Mesenchymal stem cell (in vitro differentiated cells and primary cell): ENCODE results near the gene NAT10. TPM values are rescaled to one million over a fixed set of nuclear protein-coding genes. Genes with fewer than 3 reads are reported as not detected.

Source experiments
- DNase-seq: peaks from one replicate; pipeline ENCODE4 v3.0.0-alpha.2; 2013
- H2AFZ ChIP-seq: one replicate; pipeline ENCODE4 v1.6.1; 2013; ENCODE audit warnings: low read depth, mild to moderate bottlenecking, control low read depth, inconsistent platforms, low read length, moderate library complexity
- H2AK5ac ChIP-seq: 2 replicates; pipeline ENCODE4 v1.6.1; 2013; ENCODE audit warnings: low read length, moderate library complexity, mild to moderate bottlenecking, inconsistent platforms; ENCODE audit not compliant: severe bottlenecking
- H2BK120ac ChIP-seq: one replicate; pipeline ENCODE4 v1.6.1; 2013; ENCODE audit warnings: low read depth, mild to moderate bottlenecking, inconsistent platforms, low read length, moderate library complexity
- H2BK12ac ChIP-seq, 2 experiments: one replicate each; pipeline ENCODE4 v1.6.1; 2013; ENCODE audit warnings: inconsistent platforms in 2 of 2, low read length in 2 of 2, mild to moderate bottlenecking in 2 of 2, moderate library complexity in 2 of 2, control low read depth in 1 of 2
- H2BK15ac ChIP-seq: one replicate; pipeline ENCODE4 v1.6.1; 2013; ENCODE audit warnings: mild to moderate bottlenecking, low read depth, inconsistent platforms; ENCODE audit not compliant: poor library complexity, severe bottlenecking
- H2BK5ac ChIP-seq: 2 replicates; pipeline ENCODE4 v1.6.1; 2013; ENCODE audit warnings: low read depth, mild to moderate bottlenecking, low read length, control low read depth, inconsistent platforms; ENCODE audit not compliant: poor library complexity, severe bottlenecking
- H3K14ac ChIP-seq, 2 experiments: one replicate each; pipeline ENCODE4 v1.6.1; 2013; ENCODE audit warnings: inconsistent platforms in 2 of 2, low read length in 2 of 2, control low read depth in 1 of 2, mild to moderate bottlenecking in 1 of 2, moderate library complexity in 1 of 2
- H3K18ac ChIP-seq, 2 experiments: one replicate each; pipeline ENCODE4 v1.6.1; 2013; ENCODE audit warnings: inconsistent platforms in 2 of 2, low read length in 2 of 2, control low read depth in 1 of 2, low read depth in 1 of 2, mild to moderate bottlenecking in 1 of 2
- H3K23ac ChIP-seq, 2 experiments: one replicate each; pipeline ENCODE4 v1.6.1; 2013; ENCODE audit warnings: inconsistent platforms in 2 of 2, low read length in 2 of 2, mild to moderate bottlenecking in 2 of 2, moderate library complexity in 2 of 2, control low read depth in 1 of 2
- H3K27ac ChIP-seq: 2 replicates; pipeline ENCODE4 v1.5.1; 2013; ENCODE audit warnings: mild to moderate bottlenecking, moderate library complexity, low read length, control low read depth, inconsistent platforms; ENCODE audit not compliant: poor library complexity, severe bottlenecking
- H3K27me3 ChIP-seq, 2 experiments: 2 replicates each; pipeline versions ENCODE4 v1.6.1 to v1.7.0; 2013; ENCODE audit warnings: low read length in 2 of 2, mild to moderate bottlenecking in 2 of 2, moderate library complexity in 2 of 2, control low read depth in 1 of 2, inconsistent platforms in 1 of 2; ENCODE audit not compliant: control insufficient read depth in 1 of 2, insufficient read depth in 1 of 2
- H3K36me3 ChIP-seq, 2 experiments: 2 replicates each; pipeline versions ENCODE4 v1.6.1 to v1.7.0; 2013; ENCODE audit warnings: low read length in 2 of 2, control low read depth in 1 of 2, inconsistent platforms in 1 of 2, low read depth in 1 of 2, mild to moderate bottlenecking in 1 of 2; ENCODE audit not compliant: insufficient read depth in 2 of 2, control insufficient read depth in 1 of 2
- H3K4ac ChIP-seq, 2 experiments: one replicate each; pipeline ENCODE4 v1.6.1; 2013; ENCODE audit warnings: inconsistent platforms in 2 of 2, low read length in 2 of 2, mild to moderate bottlenecking in 2 of 2, moderate library complexity in 2 of 2, control low read depth in 1 of 2, low read depth in 1 of 2
- H3K4me1 ChIP-seq: 2 replicates; pipeline ENCODE4 v1.6.1; 2013; ENCODE audit warnings: low read depth, low read length, control low read depth; ENCODE audit not compliant: control insufficient read depth, insufficient read depth
- H3K4me2 ChIP-seq: 2 replicates; pipeline ENCODE4 v1.6.1; 2013; ENCODE audit warnings: low read length, mild to moderate bottlenecking, inconsistent platforms; ENCODE audit not compliant: poor library complexity, severe bottlenecking
- H3K4me3 ChIP-seq, 2 experiments: 2 replicates each; pipeline versions ENCODE4 v1.5.1 to v1.7.0; 2013; ENCODE audit warnings: low read length in 2 of 2, mild to moderate bottlenecking in 2 of 2, control low read depth in 1 of 2, low read depth in 1 of 2; ENCODE audit not compliant: insufficient read depth in 1 of 2
- H3K79me1 ChIP-seq: replicated peaks from 2 replicates; pipeline ENCODE4 v1.6.1; 2013; ENCODE audit warnings: mild to moderate bottlenecking, control low read depth, low read length, inconsistent platforms; ENCODE audit not compliant: poor library complexity, severe bottlenecking
- H3K9ac ChIP-seq: 2 replicates; pipeline ENCODE4 v1.7.0; 2013; ENCODE audit warnings: mild to moderate bottlenecking, low read length, moderate library complexity
- H3K9me3 ChIP-seq: 2 replicates; pipeline ENCODE4 v1.7.0; 2013; ENCODE audit warnings: mild to moderate bottlenecking, low read length; ENCODE audit not compliant: control insufficient read depth
- H4K8ac ChIP-seq: one replicate; pipeline ENCODE4 v1.6.1; 2013; ENCODE audit warnings: inconsistent platforms, mild to moderate bottlenecking, low read length, moderate library complexity
- H4K91ac ChIP-seq: one replicate; pipeline ENCODE4 v1.6.1; 2013; ENCODE audit warnings: mild to moderate bottlenecking, low read length, inconsistent platforms
- WGBS: methylation state at CpG from one replicate; pipeline ENCODE4 v1.1.7; 2013; ENCODE audit warnings: mixed read lengths; 5-methylcytosine and 5-hydroxymethylcytosine counted together
- small RNA-seq: library from polyadenylated mRNA; stranded (forward); fragments of <200 nt; extraction: miRNeasy Mini kit (QIAGEN cat#:217004); gene quantifications from one replicate; pipeline ENCODE3, GENCODE V24; 2013; ENCODE audit warnings: low read depth

Gene NAT10

DNA sequence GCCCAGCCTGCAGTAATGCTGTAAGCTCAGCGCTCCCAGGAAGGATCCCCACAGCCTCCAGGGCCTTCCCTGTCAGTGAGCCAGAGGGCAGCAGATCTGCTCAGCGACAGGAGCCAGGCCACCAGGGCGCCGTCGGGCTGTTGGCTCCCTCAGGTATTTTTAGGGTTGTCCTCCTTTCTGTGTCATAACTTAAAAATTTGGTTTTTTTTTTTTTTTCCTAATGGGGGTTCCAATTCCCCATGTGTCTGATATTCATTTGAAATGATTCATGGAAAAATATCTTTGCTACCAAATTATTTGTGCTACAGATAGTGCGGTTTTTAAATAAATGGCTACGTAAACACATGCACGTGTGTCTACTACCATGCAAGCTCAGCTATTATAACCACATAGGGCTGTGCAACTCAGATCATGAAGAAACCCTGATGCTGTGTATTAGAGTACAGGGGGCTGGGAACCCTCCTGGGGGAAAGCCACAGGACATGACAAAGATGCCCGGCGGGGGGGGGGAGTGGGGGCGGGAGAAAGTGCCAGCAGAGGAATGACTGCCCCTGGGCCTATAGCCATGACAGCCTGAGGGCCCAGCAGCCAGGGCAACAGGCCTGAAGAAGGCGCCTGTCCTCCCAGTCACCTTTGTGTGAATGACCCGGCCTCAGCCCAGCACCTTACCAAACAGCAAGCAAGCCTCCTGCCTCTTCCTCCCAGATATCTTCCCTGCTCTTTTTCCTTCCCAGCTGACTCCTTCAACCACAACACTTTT, 89.3 kb downstream of the NAT10 start:
- Histone ChIP-seq H2BK120ac (no peak overlapping the region), H2AFZ (no peak overlapping the region), H3K79me1 (peaks cover 25% of the 10 kb centered on the region), H3K4me3 (no peak overlapping the region), H3K27ac (no peak overlapping the region), H2BK5ac (no peak overlapping the region), H3K9ac (no peak overlapping the region), H3K9me3 (no peaks in the 10 kb centered on the region), H2BK12ac (no peak overlapping the region), H4K91ac (no peak overlapping the region), H3K27me3 (no peaks in the 10 kb centered on the region), H3K14ac (no peak overlapping the region), H2AK5ac (no peak overlapping the region), H3K4ac (no peak overlapping the region), H3K18ac (no peak overlapping the region), H3K23ac (no peak overlapping the region), H2BK15ac (no peak overlapping the region), H3K4me2 (no peak overlapping the region), H4K8ac (no peak overlapping the region), H3K4me1 (peaks cover 24% of the 10 kb centered on the region), H3K36me3 (peaks cover 0 to 22% of the 10 kb centered on the region in 2 experiments)
- WGBS = 74% methylated on average over 9 of the region's 13 CpGs
- DNase-seq = no peak

Small RNAs within 50 kb of the gene (small RNA-seq; reads per million reads assigned to genes)
- gene RF00019 = not detected
